ENCODE data around the gene RBM33. TPM values are rescaled to one million over a fixed set of nuclear protein-coding genes. Genes with fewer than 3 reads are reported as not detected.

RBM33 gene
- total RNA-seq, 1 experiment from 2014 or later = 34.4 TPM

DNA sequence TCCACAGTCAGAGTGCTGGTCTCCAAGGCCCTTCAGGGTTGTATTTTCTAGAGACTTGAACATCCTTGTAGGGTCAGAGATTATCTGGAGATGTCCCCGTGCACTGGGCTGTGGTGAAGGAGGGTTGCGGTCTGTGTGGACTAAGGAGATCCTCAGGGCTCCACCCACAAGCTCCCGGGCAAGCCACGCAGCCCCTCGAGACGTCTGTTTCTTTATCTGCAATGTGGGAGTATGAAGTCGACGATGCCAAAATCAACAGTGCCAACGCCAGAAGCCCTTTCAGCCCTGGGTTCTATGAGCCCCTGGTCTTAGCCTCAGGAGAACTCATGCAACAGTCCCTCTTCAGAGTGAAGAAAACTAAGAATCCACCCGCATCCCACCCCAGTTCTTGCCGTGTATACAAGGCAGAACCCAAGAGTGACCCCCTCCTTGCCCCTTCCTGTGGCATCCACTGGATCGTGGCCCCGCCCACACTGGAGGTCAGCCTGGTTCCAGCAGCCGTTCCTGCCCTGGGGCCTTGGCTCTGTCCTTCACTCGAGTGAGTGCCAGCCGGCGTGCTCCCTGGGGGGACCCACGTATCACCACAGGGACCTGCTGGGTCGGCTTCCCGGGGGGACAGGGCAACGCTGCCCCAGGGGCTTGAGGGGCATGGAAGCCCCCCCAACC is 173.8 kb downstream of the RBM33 start:
- Histone ChIP-seq H3K36me3 (ENCODE audit: insufficient read depth, low read length) (no peaks in the 10 kb centered on the region), H3K27ac (ENCODE audit: low read length) (no peak overlapping the region), H2AFZ (ENCODE audit: low read length) (no peak overlapping the region), H3K27me3 (ENCODE audit: low read length) (no peaks in the 10 kb centered on the region), H3K9ac (ENCODE audit: low read length) (no peak overlapping the region), H3K9me3 (ENCODE audit: low read length) (no peaks in the 10 kb centered on the region), H3K4me3 (ENCODE audit: low read length) (no peak overlapping the region), H4K20me1 (ENCODE audit: insufficient read depth, low read depth, low read length) (no peaks in the 10 kb centered on the region), H3K79me2 (ENCODE audit: low read length) (no peaks in the 10 kb centered on the region), H3K4me1 (ENCODE audit: low read length) (no peaks in the 10 kb centered on the region), H3K4me2 (ENCODE audit: low read depth, low read length, poor library complexity, severe bottlenecking) (no peak overlapping the region), H3K9me2 (replicated peaks; ENCODE audit: insufficient read depth, low read length) (no peaks in the 10 kb centered on the region)
- DNase-seq = no peak

DNA sequence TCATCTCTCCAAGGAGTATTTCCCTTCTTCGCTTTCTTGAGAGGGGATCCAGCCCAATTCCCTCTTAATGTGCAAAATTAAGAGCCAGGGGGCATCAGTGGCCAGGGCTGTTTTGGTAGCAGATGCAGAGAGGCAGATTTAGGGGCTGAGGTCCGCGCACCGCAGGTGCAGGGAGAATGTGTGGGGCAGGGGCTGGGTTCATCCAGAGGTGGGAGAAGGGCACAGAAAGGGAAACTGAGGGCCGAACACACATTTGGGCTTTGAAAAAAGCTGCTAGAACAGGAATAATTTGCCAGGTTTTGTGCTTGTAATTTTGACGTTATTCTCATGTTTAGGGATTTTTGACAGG is 174.3 kb downstream of the RBM33 start:
- Histone ChIP-seq H3K4me3 (ENCODE audit: low read length) (no peak overlapping the region), H3K4me1 (ENCODE audit: low read length) (no peaks in the 10 kb centered on the region), H3K9me3 (ENCODE audit: low read length) (no peaks in the 10 kb centered on the region), H3K9ac (ENCODE audit: low read length) (no peak overlapping the region), H3K27ac (ENCODE audit: low read length) (no peak overlapping the region), H2AFZ (ENCODE audit: low read length) (no peak overlapping the region), H3K79me2 (ENCODE audit: low read length) (no peaks in the 10 kb centered on the region), H3K4me2 (ENCODE audit: low read depth, low read length, poor library complexity, severe bottlenecking) (no peak overlapping the region), H3K9me2 (replicated peaks; ENCODE audit: insufficient read depth, low read length) (no peaks in the 10 kb centered on the region), H3K36me3 (ENCODE audit: insufficient read depth, low read length) (no peaks in the 10 kb centered on the region), H3K27me3 (ENCODE audit: low read length) (no peaks in the 10 kb centered on the region), H4K20me1 (ENCODE audit: insufficient read depth, low read depth, low read length) (no peaks in the 10 kb centered on the region)
- no peak for DNase-seq

DNA sequence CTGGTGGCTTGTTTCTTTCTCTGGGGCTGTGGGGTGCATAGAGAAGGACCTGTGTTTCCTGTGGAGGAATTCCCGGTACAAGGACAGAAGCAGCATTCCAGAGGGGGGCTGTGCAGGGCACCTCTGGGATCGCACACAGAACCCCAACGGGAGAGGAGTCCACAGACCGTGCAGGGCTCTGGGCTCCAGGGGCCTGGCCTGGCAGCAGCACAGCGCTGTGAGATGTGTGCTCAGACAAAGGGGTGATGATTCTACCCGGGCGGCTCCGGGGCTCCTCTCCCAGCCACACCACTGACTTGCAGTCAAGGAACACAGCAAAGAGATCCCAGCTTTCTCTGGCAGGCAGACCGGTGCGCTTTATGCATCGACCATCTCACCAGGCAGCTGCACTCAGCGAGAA is 174.7 kb downstream of the RBM33 start:
- no peak for DNase-seq
- Histone ChIP-seq H4K20me1 (ENCODE audit: insufficient read depth, low read depth, low read length) (no peaks in the 10 kb centered on the region), H3K36me3 (ENCODE audit: insufficient read depth, low read length) (no peaks in the 10 kb centered on the region), H3K79me2 (ENCODE audit: low read length) (no peaks in the 10 kb centered on the region), H3K4me3 (ENCODE audit: low read length) (no peak overlapping the region), H3K9ac (ENCODE audit: low read length) (no peak overlapping the region), H3K4me2 (ENCODE audit: low read depth, low read length, poor library complexity, severe bottlenecking) (no peak overlapping the region), H3K9me2 (replicated peaks; ENCODE audit: insufficient read depth, low read length) (no peaks in the 10 kb centered on the region), H2AFZ (ENCODE audit: low read length) (no peak overlapping the region), H3K27me3 (ENCODE audit: low read length) (no peaks in the 10 kb centered on the region), H3K9me3 (ENCODE audit: low read length) (no peaks in the 10 kb centered on the region), H3K27ac (ENCODE audit: low read length) (no peak overlapping the region), H3K4me1 (ENCODE audit: low read length) (no peaks in the 10 kb centered on the region)

DNA sequence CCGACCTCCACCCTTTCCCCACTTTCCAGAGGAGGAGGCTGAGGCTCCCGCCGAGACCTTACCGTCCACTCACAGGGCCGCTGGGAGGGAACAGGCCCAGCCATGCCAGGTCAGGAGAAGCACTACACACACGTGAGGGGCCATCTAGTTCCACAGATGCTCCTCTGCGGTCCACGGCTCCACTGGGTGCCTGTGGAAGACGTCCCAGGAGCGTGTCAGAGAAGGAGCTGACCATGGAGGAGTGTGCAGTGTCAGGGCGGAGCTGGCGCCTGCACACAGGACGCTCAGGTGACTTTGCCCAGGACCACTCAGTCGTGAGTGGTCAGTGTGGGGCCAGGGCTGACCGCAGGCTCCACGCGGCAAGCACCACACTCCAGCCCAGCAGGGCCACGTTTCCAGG is 175.8 kb downstream of the RBM33 start:
- H2AFZ ChIP-seq (ENCODE audit: low read length) = no peak overlapping the region
- H3K9me3 ChIP-seq (ENCODE audit: low read length) = no peaks in the 10 kb centered on the region
- no peaks in the 10 kb centered on the region for H3K9me2 ChIP-seq (replicated peaks; ENCODE audit: insufficient read depth, low read length)
- H4K20me1 ChIP-seq (ENCODE audit: insufficient read depth, low read depth, low read length) = no peaks in the 10 kb centered on the region
- H3K9ac ChIP-seq (ENCODE audit: low read length) = no peak overlapping the region
- no peak for DNase-seq
- no peaks in the 10 kb centered on the region for H3K4me1 ChIP-seq (ENCODE audit: low read length)
- H3K36me3 ChIP-seq (ENCODE audit: insufficient read depth, low read length) = no peaks in the 10 kb centered on the region
- no peaks in the 10 kb centered on the region for H3K79me2 ChIP-seq (ENCODE audit: low read length)
- no peaks in the 10 kb centered on the region for H3K27me3 ChIP-seq (ENCODE audit: low read length)
- no peak overlapping the region for H3K27ac ChIP-seq (ENCODE audit: low read length)
- H3K4me3 ChIP-seq (ENCODE audit: low read length) = no peak overlapping the region
- H3K4me2 ChIP-seq (ENCODE audit: low read depth, low read length, poor library complexity, severe bottlenecking) = no peak overlapping the region

DNA sequence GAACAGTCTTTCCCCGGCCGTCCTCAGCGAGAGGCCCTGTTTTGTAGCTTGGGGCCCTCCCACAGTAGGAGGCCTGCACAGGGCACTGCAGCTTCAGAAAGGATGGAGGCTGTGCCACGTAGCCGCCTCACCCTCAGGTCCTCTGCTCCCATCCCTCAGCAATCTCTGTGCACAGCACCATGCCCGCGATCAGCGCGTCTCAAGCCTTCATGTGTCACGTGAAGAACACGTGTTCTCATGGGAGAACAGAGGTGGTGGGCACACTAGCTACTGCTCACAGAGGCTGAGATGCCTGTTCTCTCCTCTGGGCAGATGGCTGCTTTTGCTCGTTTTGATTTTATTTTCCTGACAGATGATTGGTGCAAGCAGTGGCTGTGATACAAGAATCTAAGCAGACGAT is 176.3 kb downstream of the RBM33 start:
- Histone ChIP-seq H2AFZ (ENCODE audit: low read length) (no peak overlapping the region), H3K9me2 (replicated peaks; ENCODE audit: insufficient read depth, low read length) (no peaks in the 10 kb centered on the region), H3K27me3 (ENCODE audit: low read length) (no peaks in the 10 kb centered on the region), H3K9ac (ENCODE audit: low read length) (no peak overlapping the region), H3K4me2 (ENCODE audit: low read depth, low read length, poor library complexity, severe bottlenecking) (no peak overlapping the region), H3K4me1 (ENCODE audit: low read length) (no peaks in the 10 kb centered on the region), H3K36me3 (ENCODE audit: insufficient read depth, low read length) (no peaks in the 10 kb centered on the region), H3K27ac (ENCODE audit: low read length) (no peak overlapping the region), H3K9me3 (ENCODE audit: low read length) (no peaks in the 10 kb centered on the region), H4K20me1 (ENCODE audit: insufficient read depth, low read depth, low read length) (no peaks in the 10 kb centered on the region), H3K79me2 (ENCODE audit: low read length) (no peaks in the 10 kb centered on the region), H3K4me3 (ENCODE audit: low read length) (no peak overlapping the region)
- DNase-seq = no peak

DNA sequence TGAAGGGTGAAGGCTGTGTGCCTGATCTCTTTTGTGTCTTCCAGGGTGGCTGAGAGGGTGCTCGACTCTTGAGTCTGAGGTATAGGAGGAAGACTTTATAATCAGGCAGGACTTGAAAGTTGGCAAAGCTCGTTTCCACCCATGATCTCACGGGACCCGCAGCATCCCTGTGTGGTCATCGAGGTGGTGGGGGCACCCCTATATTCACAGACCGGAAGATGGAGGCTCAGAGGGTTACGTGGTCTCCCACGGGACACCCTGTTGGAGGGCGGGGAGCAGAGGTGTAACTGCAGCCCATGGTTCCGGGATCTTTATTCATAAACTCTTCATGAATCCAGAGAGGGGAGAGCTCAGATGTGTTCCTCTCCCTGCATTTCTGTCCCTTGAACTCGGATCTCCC is 177.4 kb downstream of the RBM33 start:
- Histone ChIP-seq H3K27me3 (ENCODE audit: low read length) (no peaks in the 10 kb centered on the region), H4K20me1 (ENCODE audit: insufficient read depth, low read depth, low read length) (no peaks in the 10 kb centered on the region), H3K36me3 (ENCODE audit: insufficient read depth, low read length) (no peaks in the 10 kb centered on the region), H3K4me3 (ENCODE audit: low read length) (no peak overlapping the region), H3K9ac (ENCODE audit: low read length) (no peak overlapping the region), H2AFZ (ENCODE audit: low read length) (no peak overlapping the region), H3K9me2 (replicated peaks; ENCODE audit: insufficient read depth, low read length) (no peaks in the 10 kb centered on the region), H3K4me1 (ENCODE audit: low read length) (no peaks in the 10 kb centered on the region), H3K9me3 (ENCODE audit: low read length) (no peaks in the 10 kb centered on the region), H3K27ac (ENCODE audit: low read length) (no peak overlapping the region), H3K79me2 (ENCODE audit: low read length) (no peaks in the 10 kb centered on the region), H3K4me2 (ENCODE audit: low read depth, low read length, poor library complexity, severe bottlenecking) (no peak overlapping the region)
- DNase-seq = no peak

DNA sequence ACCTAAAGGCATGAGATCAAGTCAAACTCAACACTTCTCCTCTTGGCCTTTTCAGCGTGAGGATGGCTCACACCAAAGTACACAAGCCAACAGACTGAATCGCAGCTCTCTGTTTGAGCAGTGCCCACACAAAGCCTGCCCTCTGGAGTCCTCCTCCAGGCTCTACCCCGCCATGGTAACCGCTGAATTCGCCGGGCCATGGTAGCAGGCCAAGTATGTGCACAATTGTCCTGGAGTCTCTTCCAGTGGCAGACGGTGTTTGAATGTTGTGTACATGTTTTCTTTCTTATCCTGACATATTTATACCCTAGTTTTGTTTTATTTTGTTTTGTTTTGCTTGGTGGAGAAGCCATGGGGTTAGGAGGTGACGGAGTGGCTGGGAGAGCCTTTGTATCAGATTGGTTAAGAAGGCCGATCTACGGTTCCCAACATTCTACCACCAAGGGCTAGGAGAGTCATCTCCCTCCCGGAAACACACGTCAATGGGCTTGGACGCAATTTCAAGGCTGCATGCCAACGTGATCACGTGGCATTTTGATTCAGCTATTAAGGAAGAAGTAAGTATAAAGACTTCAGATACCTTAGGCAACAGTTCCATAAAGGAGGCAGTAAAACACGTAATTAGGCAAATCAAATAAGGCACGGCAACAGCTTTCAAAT is 179.9 kb downstream of the RBM33 start:
- H3K36me3 ChIP-seq (ENCODE audit: insufficient read depth, low read length) = no peaks in the 10 kb centered on the region
- no peak overlapping the region for H3K27ac ChIP-seq (ENCODE audit: low read length)
- DNase-seq = no peak
- H3K9me3 ChIP-seq (ENCODE audit: low read length) = no peaks in the 10 kb centered on the region
- no peaks in the 10 kb centered on the region for H4K20me1 ChIP-seq (ENCODE audit: insufficient read depth, low read depth, low read length)
- no peaks in the 10 kb centered on the region for H3K79me2 ChIP-seq (ENCODE audit: low read length)
- H3K4me2 ChIP-seq (ENCODE audit: low read depth, low read length, poor library complexity, severe bottlenecking) = no peak overlapping the region
- no peak overlapping the region for H2AFZ ChIP-seq (ENCODE audit: low read length)
- H3K9me2 ChIP-seq (replicated peaks; ENCODE audit: insufficient read depth, low read length) = no peaks in the 10 kb centered on the region
- H3K27me3 ChIP-seq (ENCODE audit: low read length) = no peaks in the 10 kb centered on the region
- no peak overlapping the region for H3K9ac ChIP-seq (ENCODE audit: low read length)
- H3K4me3 ChIP-seq (ENCODE audit: low read length) = no peak overlapping the region
- H3K4me1 ChIP-seq (ENCODE audit: low read length) = no peaks in the 10 kb centered on the region

DNA sequence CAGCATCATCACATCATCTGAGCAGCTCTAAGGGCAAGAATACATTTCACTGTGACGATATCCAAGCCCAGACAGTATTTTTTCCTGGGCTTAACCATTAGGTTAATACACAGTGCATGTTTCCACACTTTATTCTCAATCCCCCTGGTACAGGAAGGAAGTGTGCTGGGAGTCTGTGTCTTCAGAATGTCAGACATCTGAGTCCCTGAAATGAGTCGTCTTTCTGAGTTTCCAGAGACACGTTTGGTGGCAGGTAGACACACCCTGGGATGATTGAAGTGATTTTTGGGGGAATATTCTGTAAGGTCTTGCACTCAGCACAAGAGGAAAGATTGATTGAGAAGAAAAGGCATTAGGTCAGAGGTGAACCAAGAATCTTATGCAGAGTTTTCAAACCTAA is 180.9 kb downstream of the RBM33 start:
- Histone ChIP-seq H3K4me2 (ENCODE audit: low read depth, low read length, poor library complexity, severe bottlenecking) (no peak overlapping the region), H3K4me1 (ENCODE audit: low read length) (no peaks in the 10 kb centered on the region), H3K9me3 (ENCODE audit: low read length) (no peaks in the 10 kb centered on the region), H3K27ac (ENCODE audit: low read length) (no peak overlapping the region), H3K9ac (ENCODE audit: low read length) (no peak overlapping the region), H2AFZ (ENCODE audit: low read length) (no peak overlapping the region), H3K4me3 (ENCODE audit: low read length) (no peak overlapping the region), H3K9me2 (replicated peaks; ENCODE audit: insufficient read depth, low read length) (no peaks in the 10 kb centered on the region), H3K27me3 (ENCODE audit: low read length) (no peaks in the 10 kb centered on the region), H3K36me3 (ENCODE audit: insufficient read depth, low read length) (no peaks in the 10 kb centered on the region), H4K20me1 (ENCODE audit: insufficient read depth, low read depth, low read length) (no peaks in the 10 kb centered on the region), H3K79me2 (ENCODE audit: low read length) (no peaks in the 10 kb centered on the region)
- no peak for DNase-seq
